ENCODE results near the gene MARVELD2. TPM values are rescaled to one million over a fixed set of nuclear protein-coding genes. Genes with fewer than 3 reads are reported as not detected.
"Not testable (repeated sequence)": the region's sequence is repeated elsewhere in the genome, so short reads cannot be mapped to it uniquely, and the experiment has no call there.

The MARVELD2 gene
- total and polyA plus RNA-seq, 9 of the 15 experiments (the other 6 are each of a cell fraction or from before 2014, with no cell fraction given): 0.03 to 0.29 (median 0.06) TPM; not detected in 3

DNA sequence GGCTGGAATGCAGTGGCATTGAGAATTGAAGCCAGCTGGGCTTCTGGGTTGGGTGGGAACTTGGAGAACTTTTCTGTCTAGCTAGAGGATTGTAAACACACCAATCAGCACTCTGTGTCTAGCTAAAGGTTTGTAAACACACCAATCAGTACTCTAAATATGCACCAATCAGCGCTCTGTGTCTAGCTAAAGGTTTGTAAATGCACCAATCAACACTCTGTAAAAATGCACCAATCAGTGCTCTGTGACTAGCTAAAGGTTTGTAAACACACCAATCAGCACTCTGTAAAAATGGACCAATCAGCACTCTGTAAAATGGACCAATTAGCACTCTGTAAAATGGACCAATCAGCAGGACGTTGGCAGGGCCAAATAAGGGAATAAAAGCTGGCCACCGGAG lies 51.5 kb downstream of the MARVELD2 start:
- H3K9me3 ChIP-seq (replicated peaks; ENCODE audit: control insufficient read depth, insufficient read depth, low read depth, low read length); H3K4me3 ChIP-seq; FAIRE-seq; BruUV-seq (replicated peaks); ATAC-seq; H3K9ac ChIP-seq (ENCODE audit: insufficient read depth in 1 of 2, low read depth in 2 of 2, low read length in 2 of 2); H2AFZ ChIP-seq (ENCODE audit: low read depth, low read length); intact Hi-C loops (cut with micrococcal nuclease); H3K9me1 ChIP-seq (ENCODE audit: control insufficient read depth, insufficient read depth, low read length); H4K20me1 ChIP-seq (replicated peaks; ENCODE audit: control insufficient read depth, insufficient read depth, low read length); H3K4me2 ChIP-seq (ENCODE audit: insufficient read depth, low read length); H3K79me2 ChIP-seq (ENCODE audit: control insufficient read depth, insufficient read depth, low read length); DNase-seq (ENCODE audit: extremely low read depth in 1 of 4, low spot score in 3 of 4); H3K27me3 ChIP-seq (ENCODE audit: control insufficient read depth in 2 of 2, insufficient read depth in 2 of 2, low read length in 2 of 2); H3K27ac ChIP-seq (ENCODE audit: extremely low read depth, low read depth, low read length); CTCF ChIA-PET (ENCODE audit: low intra/inter-chr PET ratio); H3K4me1 ChIP-seq (replicated peaks in 1 of 2; ENCODE audit: control insufficient read depth in 2 of 2, insufficient read depth in 2 of 2, low read length in 2 of 2); in situ Hi-C loops (cut with MboI); POLR2A ChIA-PET; H3K36me3 ChIP-seq (ENCODE audit: control insufficient read depth, insufficient read depth, low read length): not testable (repeated sequence)
- WGBS (ENCODE audit: insufficient coverage, low coverage, missing lambda C conversion rate): 13% methylated on average over 3 of the region's 3 CpGs
- TF ChIP-seq CC2D1A (IDR thresholded peaks at IDR 0.05): 0 out of 2 replicates have a peak, but pooled peaks have one; percentile 45
- TF ChIP-seq NFYB (IDR thresholded peaks at IDR 0.05; ENCODE audit: extremely low read depth, insufficient read length): peak; percentile 41
- TF ChIP-seq ZNF316 (IDR thresholded peaks at IDR 0.05): 0 out of 2 replicates have a peak, but pooled peaks have one; percentile 29
- peak in 1 of 2 experiments; percentile 82; a peak in 1 of 4 replicates for TF ChIP-seq SRF (CRISPR knock-in tag; IDR thresholded peaks at IDR 0.05)
- TF ChIP-seq ASH1L (IDR thresholded peaks at IDR 0.05; ENCODE audit: borderline replicate concordance, low read depth, partially characterized antibody): peak; percentile 60

Data from K562 (cell line).